ENCODE results near the gene PMFBP1.

- TF ChIP-seq CTCF (IDR thresholded peaks at IDR 0.05), result no peak
- no peak for TF ChIP-seq POLR2A (IDR thresholded peaks at IDR 0.05)
Observed at GRCh38 chr16:72216767-72217166, 44.8 kb upstream of the PMFBP1 start.

Measured in heart left ventricle (tissue), 13 donors.